Measurements from ENCODE around the gene MYO5B. TPM values are rescaled to one million over a fixed set of nuclear protein-coding genes. Genes with fewer than 3 reads are reported as not detected.

Gene MYO5B
- total RNA-seq, 1 donor from 2014 or later = 14.7 TPM

- DNase-seq (ENCODE audit: low read depth) = no peak
Observed at GRCh38 chr18:50154420-50154819, 40.5 kb downstream of the MYO5B start.

DNA sequence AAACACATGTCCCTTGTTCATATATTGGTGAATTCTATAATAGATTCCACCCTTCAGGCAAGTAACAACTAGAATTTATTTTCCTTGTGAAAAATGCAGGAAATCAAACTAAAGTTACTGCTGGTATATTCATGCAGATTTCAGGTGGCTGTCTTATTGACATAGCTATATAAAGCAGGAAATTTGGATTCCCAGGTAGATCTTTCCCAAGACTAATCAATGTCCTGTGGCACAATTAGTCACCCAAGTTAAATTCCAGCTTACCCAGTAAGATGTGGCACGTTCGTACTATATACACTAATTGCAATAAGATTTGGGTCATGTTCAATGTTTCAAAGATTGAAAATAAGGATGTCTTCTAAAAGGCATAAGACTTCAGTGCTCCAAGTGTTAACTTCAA, 42.0 kb downstream of the MYO5B start:
- DNase-seq (ENCODE audit: low read depth) = no peak

- no peak for DNase-seq (ENCODE audit: low read depth)
Observed at GRCh38 chr18:50151926-50152325, 43.0 kb downstream of the MYO5B start.

GRCh38 chr18:50144540-50144939, 50.4 kb downstream of the MYO5B start:
- no peak for DNase-seq (ENCODE audit: low read depth)

GRCh38 chr18:50143886-50144285, 51.1 kb downstream of the MYO5B start:
- DNase-seq (ENCODE audit: low read depth) = no peak

- peak; percentile 15 for DNase-seq (ENCODE audit: low read depth)
Observed at GRCh38 chr18:50143294-50143693, 51.7 kb downstream of the MYO5B start.

GRCh38 chr18:50142441-50143120, 52.4 kb downstream of the MYO5B start:
- no peak for DNase-seq (ENCODE audit: low read depth)

DNA sequence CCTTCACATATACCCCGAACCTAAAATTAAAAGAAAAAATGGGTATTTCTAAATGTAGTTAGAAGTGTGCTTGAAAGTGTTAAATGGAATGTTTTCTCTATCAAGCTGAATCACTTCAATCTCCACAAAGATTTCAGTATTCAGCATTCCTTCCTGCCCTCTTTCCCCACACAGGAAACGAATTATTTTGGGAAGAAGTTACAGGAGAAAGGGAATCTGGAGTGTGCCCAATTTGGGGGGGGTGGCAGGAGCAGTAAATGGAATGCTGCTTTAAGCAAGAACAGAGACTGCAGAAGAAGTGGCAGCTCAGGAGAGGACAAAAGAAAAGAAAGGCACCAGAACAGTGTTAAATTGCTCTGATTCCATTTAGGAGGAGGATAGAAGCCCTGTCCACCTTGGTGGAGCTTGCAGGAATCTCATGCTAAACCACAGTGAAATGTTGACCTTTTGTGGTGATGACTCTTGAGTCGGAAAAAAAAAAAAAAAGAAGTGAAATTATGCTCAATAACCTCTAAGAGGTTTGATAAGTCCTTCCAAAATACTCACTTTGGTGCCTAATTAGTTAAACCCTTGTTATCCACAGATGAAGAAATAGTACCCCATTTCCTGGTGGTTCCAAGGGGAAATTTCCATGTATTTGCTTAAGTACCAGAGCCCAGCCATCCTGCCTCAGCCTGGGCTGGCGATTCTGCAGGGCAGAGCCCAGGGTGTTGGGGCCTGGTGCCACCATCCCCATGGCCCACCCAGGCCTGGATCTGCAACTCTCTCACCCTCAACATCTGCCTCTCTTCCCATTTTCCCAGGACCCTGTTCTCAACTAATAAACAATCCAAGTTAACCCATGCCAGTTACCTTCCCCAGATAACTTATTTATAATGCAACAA, 56.5 kb downstream of the MYO5B start:
- DNase-seq (ENCODE audit: low read depth) = peak; percentile 2

- DNase-seq (ENCODE audit: low read depth) = no peak
Observed at GRCh38 chr18:50135903-50136302, 59.0 kb downstream of the MYO5B start.

- no peak for DNase-seq (ENCODE audit: low read depth)
Observed at GRCh38 chr18:50133526-50133925, 61.4 kb downstream of the MYO5B start.

- DNase-seq (ENCODE audit: low read depth) = no peak
Observed at GRCh38 chr18:50131591-50131990, 63.4 kb downstream of the MYO5B start.

DNA sequence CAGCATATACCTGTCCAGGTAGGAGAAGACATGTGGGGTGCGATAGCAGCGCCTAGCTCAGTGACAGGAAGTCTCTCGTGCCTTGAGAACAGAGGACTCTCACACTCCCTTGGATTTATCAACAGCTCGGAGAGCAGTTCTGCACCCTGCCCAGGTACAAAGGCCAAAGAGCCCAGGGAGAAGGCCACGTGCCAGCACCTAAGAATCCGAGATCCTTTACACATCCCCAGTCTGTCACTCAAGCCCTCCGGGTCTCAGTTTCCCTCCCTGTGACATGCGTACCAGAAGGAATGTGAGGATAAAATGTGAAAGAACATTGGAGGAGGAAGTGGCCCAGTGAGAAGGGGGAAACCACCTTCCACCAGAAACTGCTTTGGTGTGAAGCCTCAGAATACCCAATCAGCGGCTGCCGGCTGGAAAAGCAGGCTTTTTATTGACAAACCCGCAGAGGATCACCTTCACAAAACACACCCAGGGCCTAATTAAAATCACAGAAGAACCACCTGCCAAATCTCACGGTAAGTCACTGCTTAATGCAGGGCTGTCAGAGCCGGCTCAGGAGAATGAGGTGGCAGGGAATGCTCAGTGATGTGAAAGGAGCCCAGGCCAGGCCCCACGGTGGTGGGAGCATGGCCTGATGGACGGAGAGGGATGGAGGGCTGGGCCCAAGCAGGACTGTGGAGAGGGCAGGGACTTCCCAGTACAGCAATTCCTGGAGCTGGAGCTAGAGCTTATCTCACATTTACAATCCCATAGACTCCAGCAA, 66.3 kb downstream of the MYO5B start:
- no peak for DNase-seq (ENCODE audit: low read depth)

DNA sequence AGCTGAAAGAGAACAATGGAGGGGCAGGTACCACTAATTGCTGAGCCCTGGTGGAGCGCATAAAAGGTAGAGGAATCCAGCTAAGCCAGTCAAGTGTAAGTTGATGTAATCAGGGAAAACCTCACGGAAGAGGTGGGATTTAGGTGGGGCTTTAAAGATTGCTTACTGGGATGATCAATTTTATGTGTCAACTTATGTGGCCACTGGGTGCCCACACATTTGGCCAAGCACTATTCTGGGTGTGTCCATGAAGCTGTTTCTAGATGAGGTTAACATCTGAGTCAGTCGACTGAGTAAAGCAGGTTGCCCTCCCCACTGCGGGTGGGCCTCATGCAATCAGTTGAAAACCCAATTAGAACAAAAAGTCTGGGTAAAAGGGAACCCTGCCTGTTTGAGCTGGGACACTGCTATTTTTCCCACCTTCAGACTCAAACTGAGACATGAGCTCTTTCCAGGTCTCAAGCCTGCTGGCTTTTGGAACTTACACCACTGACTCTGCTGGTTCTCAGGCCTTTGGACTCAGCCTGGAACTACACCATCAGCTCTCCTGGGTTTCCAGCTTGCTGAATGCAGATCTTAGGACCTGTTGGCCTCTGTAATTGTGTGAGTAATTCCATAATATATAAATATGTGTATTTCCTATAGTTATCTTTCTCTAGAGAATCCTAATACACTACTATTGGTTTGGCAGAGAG, 67.3 kb downstream of the MYO5B start:
- no peak for DNase-seq (ENCODE audit: low read depth)

- DNase-seq (ENCODE audit: low read depth) = no peak
Observed at GRCh38 chr18:50126471-50126870, 68.5 kb downstream of the MYO5B start.

DNA sequence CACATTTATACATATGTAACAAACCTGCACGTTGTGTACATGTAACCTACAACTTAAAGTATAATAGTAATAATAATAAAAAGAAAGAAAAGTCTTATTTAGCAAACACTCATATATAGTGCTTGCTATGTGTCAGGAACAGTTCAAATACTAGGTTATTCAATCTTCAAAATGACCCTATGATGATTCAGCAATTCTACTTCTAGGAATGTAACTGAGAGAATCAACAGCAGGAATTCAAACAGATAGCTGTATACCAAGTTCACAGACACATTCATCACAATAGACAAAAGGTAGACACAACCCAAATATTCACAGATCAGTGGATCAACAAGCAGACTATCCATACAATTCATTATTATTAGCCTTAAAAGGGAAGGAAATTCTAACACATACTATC, 69.5 kb downstream of the MYO5B start:
- no peak for DNase-seq (ENCODE audit: low read depth)

DNA sequence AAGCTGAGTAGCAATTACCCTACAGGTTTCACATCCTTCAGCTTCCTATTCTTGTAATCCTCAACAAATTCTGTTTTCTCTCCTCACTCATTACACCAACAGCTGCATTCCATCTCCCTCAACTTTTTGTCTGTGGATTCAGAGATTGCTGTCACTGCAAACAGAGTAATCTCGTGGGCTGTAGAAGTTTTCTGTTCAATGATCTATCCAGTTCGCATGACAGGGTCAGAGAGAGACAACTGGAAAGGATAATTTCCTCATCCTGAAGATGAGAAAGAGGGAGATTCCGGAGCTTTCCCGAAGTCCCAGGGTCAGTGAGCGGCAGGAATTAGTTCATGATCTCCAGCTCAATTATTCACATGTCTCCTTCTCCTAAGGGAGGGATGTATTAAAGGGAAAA, 75.7 kb downstream of the MYO5B start:
- DNase-seq (ENCODE audit: low read depth) = no peak

DNA sequence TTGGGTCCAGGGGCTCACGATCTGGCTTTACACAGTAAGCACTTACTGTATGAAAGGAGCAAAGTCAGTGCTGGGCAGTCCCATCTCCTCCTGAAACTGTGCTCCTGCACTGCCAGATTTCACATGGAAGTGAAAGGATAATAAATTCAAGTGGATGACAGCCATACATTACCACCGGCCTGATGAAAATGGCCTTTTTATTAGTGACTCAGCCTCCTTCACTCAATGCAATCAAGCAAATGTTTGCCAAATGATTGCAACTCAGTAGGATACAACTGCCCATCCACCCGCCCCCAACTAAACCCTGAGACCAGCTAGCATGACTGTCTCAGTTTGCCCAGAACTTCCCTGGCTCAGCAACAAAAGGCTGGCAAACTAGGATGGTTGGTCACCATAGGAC, 77.1 kb downstream of the MYO5B start:
- no peak for DNase-seq (ENCODE audit: low read depth)

- no peak for DNase-seq (ENCODE audit: low read depth)
Observed at GRCh38 chr18:50115095-50115494, 79.9 kb downstream of the MYO5B start.

GRCh38 chr18:50114448-50114847, 80.5 kb downstream of the MYO5B start:
- DNase-seq (ENCODE audit: low read depth) = no peak

DNA sequence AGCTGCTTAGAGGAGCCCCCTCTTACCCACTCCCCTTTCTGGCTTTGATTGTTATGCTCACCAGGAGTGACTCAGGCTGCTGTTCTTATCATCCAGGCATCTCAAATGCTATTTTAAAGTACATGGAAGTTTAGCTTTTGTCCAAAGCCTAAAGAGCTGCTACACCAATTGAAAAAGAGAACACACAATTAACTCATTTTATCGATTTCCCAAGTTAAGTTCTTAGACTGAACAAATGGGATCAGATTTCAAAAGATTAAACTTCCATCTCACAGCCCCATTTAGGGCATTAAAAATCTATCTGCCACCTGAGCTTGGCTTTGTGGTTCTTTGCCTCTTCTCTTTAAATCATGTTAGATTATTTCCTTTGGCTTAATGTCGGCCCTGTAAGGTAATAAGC, 81.2 kb downstream of the MYO5B start:
- no peak for DNase-seq (ENCODE audit: low read depth)

DNA sequence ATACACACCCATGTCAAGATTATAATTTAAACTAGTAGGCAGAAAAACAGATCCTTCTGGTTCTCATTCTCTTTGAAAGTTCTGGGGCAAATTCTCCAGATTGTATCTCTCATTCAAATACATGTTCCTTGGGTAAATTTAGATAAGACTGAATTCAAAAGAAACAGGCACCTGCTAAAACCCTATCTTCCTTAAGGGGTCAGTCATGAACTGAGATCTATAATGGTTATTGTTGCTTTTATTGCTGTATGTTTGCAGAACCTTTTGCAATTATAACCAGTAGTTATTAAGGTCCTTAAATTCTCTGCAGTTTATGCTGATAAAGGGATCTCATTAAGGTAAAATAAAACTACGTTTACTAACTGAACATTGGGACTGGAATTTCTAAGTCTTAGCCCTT, 83.5 kb downstream of the MYO5B start:
- DNase-seq (ENCODE audit: low read depth) = no peak
